ENCODE data around the gene PTPRO. TPM values are rescaled to one million over a fixed set of nuclear protein-coding genes. Genes with fewer than 3 reads are reported as not detected.

The PTPRO gene
- total RNA-seq, 1 experiment from 2014 or later: 0.52 TPM

DNA sequence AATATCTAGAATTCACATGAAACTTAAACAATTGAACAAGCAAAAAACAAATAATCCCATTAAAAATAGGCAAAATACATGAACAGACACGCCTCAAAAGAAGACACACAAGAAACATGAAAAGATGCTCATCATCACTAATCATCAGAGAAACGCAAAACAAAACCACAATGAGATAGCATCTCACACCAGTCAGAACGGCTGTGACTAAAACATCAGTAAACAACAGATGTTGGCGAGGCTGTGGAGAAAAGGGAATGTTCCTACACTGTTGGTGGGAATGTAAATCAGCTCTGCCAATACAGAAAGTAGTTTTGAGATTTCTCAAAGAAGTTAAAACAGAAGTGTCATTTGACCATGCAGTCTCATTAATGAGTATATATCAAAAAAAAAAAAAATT lies 121.3 kb downstream of the PTPRO start:
- H3K4me1 Mint-ChIP-seq: no peaks in the 10 kb centered on the region
- Histone ChIP-seq H3K56ac (ENCODE audit: insufficient read length, low read depth, low read length) (no peak overlapping the region), H3K27me3 (ENCODE audit: insufficient read depth, low read length) (no peaks in the 10 kb centered on the region), H3K23ac (ENCODE audit: insufficient read length, low read depth, low read length) (no peak overlapping the region), H3K9me3 (ENCODE audit: control insufficient read depth, low read depth, low read length) (no peaks in the 10 kb centered on the region), H4K8ac (replicated peaks; ENCODE audit: insufficient read length, low read depth, low read length) (no peak overlapping the region), H2BK5ac (ENCODE audit: insufficient read length, low read length) (no peak overlapping the region), H4K91ac (ENCODE audit: insufficient read length, low read depth, low read length) (no peak overlapping the region), H2AFZ (ENCODE audit: low read length) (no peak overlapping the region), H3K4me1 (ENCODE audit: insufficient read depth, low read length) (no peaks in the 10 kb centered on the region), H3K4ac (ENCODE audit: low read depth, low read length) (no peak overlapping the region), H3T11ph (ENCODE audit: low read length) (no peak overlapping the region), H4K5ac (ENCODE audit: insufficient read length, low read depth, low read length) (no peak overlapping the region), H2BK20ac (ENCODE audit: low read depth, low read length, poor library complexity, severe bottlenecking) (no peak overlapping the region), H3K27ac (ENCODE audit: insufficient read length, low read depth, low read length) (no peak overlapping the region), H3K23me2 (ENCODE audit: insufficient read length, low read depth, low read length, poor library complexity, severe bottlenecking) (no peaks in the 10 kb centered on the region), H3K18ac (ENCODE audit: insufficient read length, low read depth, low read length) (no peak overlapping the region), H2BK120ac (ENCODE audit: low read depth, low read length, poor library complexity, severe bottlenecking) (no peak overlapping the region), H3K14ac (ENCODE audit: insufficient read depth, low read length) (no peak overlapping the region), H2AK5ac (ENCODE audit: insufficient read length, low read length) (no peak overlapping the region), H2BK15ac (ENCODE audit: low read depth, low read length) (no peak overlapping the region), H3K79me2 (ENCODE audit: insufficient read depth, low read length) (no peaks in the 10 kb centered on the region), H4K20me1 (ENCODE audit: control insufficient read depth, insufficient read depth, insufficient read length) (no peaks in the 10 kb centered on the region), H2BK12ac (ENCODE audit: insufficient read length, low read depth, low read length) (no peak overlapping the region), H3K4me2 (ENCODE audit: insufficient read depth, insufficient read length, low read length) (no peak overlapping the region), H3K9ac (ENCODE audit: extremely low read depth, insufficient read length, low read length) (no peak overlapping the region), H3K79me1 (ENCODE audit: insufficient read depth, low read depth, low read length, poor library complexity, severe bottlenecking) (no peaks in the 10 kb centered on the region)
- H3K4me3 Mint-ChIP-seq: no peak overlapping the region
- H3K27ac Mint-ChIP-seq: no peak overlapping the region
- TF ChIP-seq, protein P1, sequence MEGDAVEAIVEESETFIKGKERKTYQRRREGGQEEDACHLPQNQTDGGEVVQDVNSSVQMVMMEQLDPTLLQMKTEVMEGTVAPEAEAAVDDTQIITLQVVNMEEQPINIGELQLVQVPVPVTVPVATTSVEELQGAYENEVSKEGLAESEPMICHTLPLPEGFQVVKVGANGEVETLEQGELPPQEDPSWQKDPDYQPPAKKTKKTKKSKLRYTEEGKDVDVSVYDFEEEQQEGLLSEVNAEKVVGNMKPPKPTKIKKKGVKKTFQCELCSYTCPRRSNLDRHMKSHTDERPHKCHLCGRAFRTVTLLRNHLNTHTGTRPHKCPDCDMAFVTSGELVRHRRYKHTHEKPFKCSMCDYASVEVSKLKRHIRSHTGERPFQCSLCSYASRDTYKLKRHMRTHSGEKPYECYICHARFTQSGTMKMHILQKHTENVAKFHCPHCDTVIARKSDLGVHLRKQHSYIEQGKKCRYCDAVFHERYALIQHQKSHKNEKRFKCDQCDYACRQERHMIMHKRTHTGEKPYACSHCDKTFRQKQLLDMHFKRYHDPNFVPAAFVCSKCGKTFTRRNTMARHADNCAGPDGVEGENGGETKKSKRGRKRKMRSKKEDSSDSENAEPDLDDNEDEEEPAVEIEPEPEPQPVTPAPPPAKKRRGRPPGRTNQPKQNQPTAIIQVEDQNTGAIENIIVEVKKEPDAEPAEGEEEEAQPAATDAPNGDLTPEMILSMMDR (conservative IDR thresholded peaks at IDR 0.05): no peak
- WGBS (ENCODE audit: extremely low coverage, insufficient read length, low lambda C conversion rate): no CpG with 5 or more reads among the region's 4 CpGs
- DNase-seq: no peak
- H3K9me3 Mint-ChIP-seq: peaks cover 2 to 4% of the 10 kb centered on the region in 2 experiments; a peak in 2 of 5 replicates
- H3K36me3 Mint-ChIP-seq (ENCODE audit: insufficient read depth in 1 of 3, low read depth in 3 of 3): no peaks in the 10 kb centered on the region
- H3K27me3 Mint-ChIP-seq (ENCODE audit: low read depth): no peaks in the 10 kb centered on the region

Measured in H9 (cell line).